Measurements from ENCODE around the gene PSMA7.

Gene PSMA7

DNA sequence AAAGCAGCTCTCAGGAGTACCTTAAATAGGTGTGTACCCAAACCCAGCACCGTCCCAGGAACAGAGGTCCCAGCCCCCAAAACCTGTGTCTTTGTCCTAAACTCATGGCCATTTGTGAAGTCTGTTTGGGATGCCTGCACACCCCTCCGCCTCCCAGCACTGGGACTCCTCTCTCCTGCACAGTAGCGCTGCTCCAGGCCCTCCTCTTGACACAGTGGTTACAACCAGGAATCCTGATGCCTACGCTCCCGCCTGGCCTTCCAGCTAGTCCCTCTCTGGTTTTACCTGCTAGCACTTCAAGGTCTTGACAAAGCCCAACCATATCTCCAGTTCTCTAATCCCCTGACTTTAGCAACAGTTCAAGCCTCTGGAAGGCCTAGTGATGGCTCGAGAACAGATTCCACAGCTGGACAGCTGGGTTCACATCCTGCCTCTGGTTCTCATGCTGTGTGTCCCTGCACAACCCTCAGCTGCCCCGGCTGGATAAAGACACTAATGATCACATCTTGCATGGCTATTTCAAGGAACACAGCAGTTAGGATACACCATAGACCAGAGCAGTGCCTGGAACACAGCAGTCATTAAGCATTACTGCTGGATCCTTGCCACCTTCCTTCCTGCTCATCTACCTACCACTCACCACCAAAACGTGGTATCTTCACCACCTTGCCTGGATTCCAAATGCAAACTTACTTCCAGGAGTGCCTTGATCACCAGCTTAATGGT is 5.6 kb downstream of the PSMA7 start:
- DNase-seq, result no peak

DNA sequence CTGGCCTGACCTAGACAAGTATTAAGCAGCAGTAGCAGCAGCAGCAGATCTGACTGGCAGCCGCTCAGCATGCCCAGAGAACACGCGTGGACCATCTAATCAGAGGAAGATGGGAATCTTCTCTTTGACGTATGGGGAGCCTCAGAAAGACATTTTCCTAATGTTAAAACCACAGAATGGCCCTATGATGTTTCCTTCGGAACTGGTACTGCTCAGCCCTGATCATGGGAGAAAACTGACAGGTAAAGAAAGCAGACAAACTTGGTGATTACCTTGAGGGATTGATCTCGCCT is 6.2 kb downstream of the PSMA7 start:
- DNase-seq, result no peak

DNA sequence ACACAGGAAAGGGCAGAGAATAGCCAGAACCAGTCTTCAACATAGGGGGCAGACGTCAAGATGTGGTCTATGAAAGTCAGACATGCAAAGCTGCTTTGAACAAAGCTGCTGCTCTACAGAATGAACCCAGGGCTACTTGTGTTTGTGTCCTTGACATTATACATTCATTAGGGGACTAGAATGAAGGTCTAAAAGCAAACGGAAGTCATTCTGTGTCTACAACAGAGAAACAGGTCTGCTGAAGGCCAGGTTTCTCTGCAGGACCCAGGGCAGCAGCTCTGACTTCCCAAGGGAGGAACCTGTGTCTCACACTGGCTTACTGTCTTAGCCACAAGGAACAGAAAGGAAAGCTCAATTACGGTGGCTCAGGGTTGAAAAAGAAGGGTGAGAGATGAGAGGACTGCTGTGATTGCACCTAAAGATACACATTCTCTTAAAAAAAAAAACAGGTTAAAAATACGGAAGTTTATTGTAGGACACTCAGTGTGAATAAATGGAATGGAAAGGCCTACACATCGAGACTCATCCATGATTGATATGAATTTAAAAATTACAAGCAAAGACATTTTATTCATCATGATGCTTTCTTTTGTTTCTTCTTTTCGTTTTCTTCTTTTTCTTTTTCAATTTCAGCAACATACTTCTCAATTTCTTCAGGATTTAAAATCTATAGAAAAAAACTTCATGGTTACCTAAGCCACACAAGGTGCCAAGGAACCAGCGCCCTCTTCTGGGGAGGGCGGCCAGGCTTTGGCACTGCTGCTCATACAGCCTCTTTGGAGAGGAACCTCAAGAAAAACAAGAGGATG is 6.7 kb downstream of the PSMA7 start:
- peak in 24 of 56 donors; percentile 2 to 69 (median 20) for DNase-seq

DNA sequence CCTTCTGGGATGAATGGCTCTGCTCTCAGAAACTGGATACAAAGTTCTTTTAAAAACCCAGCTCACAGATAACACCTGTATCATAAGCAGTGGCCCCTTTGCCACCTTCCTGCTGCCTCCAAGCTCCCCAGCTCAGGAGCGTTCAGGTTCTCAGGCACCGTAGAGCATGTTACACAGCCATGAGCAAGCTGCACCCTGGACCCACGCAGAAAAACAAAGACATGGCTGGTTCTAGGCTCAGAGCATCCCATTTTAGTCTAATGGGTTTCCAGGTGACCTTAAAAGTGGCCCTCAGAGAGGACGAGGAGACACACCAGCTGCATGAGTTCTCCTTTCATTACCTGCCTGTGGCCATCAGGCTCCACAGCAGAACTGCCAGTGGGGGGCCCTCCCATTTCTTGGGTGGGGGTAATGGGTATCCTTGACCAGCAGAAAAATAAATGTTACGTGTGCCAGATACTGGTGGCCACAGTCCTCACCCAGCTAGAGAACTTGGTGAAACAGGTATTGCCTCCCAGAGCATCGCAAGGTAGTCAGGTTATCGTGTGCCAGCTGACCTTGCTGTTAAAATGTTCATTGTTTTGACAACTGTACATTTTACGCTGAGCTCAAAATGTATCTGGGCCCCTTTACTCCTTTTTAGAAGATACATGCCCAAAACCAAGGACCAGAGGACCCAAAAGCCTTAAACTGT is 7.5 kb downstream of the PSMA7 start:
- DNase-seq, result no peak

DNA sequence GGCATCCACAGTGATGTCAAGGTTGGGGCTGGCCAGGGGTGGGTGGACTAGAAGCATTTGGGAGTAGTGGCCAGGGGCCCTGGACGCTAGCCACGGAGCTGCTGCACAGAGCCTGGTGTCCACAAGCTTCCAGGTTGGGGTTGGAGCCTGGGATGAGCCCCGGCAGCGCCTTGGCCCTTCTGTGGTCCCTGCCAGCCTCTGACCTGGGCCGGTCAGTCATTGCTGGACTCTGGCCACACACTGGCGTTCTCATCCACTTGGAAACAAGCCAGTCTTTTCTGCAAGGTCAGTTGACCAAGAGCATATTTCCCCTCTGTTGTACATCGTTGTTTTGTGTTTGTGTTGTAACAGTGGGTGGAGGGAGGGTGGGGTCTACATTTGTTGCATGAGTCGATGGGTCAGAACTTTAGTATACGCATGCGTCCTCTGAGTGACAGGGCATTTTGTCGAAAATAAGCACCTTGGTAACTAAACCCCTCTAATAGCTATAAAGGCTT is 8.4 kb downstream of the PSMA7 start:
- peak in 3 of 56 donors; percentile 14 to 28 (median 17) for DNase-seq

DNA sequence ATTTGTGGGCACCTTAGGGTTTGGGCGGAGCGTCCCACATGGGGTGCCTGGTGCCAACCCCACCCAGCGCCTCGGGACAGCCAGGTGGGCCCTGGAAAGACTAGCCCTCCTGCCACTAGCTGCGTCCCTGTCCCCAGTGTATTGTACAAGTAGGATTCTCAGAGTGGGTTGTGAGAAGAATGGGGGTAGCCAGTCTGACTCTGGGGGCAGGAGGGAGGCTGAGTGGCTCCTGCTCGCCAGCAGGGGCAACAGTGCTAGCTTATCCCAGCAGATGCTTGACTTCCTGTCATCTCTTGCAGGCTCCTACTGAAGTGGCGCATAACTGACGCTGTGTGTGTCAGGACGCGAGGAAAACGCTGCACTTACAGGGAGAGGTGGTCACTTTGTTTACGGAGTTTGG is 9.3 kb downstream of the PSMA7 start:
- no peak for DNase-seq

DNA sequence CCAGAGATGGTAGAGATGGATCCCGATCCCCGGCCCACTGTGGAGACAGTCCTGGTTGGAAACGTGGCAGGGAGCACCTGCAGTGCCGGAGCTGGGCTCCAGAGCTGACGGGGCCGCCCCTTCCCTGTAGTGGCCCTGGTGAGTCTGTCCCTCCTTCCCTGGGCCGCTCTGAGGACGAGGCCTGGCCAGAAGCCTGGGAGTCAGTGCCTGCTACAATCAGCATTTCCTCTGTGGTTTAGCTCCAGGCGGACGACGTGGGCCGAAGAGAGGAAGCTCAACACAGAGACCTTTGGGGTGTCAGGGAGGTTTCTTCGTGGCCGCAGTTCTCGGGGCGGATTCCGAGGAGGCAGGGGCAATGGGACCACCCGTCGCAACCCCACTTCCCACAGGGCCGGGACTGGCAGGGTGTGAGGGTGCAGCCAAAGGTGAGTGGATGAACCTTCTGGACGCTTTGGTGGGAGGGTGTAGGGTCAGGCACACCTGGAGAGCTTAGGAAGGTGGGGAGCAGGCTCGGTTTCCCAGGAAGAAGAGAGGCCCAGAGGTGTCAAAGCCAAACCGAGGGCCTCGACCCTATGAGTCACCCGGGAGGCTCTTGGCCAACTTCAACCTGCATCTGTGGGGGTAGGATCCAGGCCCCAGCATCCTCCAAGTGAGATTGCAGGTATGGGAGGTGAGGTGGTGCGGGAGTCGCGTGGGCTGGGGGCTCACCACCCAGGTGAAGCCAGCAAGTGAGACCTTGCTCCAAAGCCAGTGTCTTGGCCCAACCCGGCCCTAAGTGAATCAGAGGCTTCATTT is 9.9 kb downstream of the PSMA7 start:
- DNase-seq, result peak in 1 of 56 donors; percentile 20

DNA sequence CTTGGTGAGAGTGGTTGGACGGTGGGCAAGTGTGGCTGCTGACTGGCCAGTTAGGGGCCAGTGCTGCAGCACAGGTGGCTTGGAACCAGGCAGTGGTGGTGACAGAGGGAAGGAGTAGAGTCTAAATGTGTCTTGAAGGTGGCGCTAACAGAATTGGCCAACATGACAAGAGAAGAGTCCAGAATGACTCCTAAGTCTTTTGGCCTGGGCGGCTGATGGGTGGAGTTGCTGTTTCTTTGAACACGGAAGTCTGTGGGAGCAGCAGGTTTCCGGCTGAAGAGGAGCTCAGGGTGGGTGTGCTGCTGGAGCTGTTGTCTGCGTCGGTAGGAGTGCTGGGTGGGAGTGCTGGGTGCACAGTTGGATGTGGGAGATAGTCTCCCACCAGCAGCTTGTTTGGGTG is 10.8 kb downstream of the PSMA7 start:
- no peak for DNase-seq

DNA sequence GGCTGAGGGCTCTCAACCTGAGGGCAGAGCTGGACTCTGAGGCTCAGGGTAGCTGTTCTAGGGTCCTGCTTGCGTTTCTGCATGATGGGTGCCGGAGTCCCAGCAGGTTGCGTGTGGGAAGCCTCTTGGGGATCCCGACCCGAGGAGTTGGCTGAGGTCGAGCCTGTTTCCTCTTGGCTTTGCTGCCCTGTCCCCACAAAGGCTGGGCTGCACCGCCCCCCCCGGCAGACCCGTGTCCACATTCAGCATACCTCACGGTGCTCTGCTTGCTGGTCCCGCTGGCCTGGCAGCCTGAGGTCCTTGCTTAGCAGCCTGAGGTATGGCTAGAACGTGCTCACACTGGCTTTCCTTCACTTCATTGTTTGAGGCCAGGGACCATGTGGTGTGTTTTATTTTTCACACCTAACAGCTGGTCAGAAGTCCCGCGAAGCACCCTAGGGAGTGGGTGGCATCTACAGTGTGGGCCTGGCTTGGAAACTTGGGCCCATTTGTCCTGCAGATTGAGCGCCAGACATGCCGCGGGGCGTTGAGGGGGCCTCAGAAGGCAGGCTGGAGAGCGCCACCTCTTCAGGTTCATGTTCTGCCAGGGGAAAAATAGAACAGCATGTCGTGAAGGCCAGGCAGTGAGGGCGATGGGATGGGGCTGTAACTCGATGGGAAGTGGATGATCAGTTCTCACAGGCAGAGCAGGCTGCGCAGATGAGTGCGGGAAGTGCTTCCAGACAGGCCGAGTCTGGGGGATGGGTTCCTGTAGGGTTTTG is 11.5 kb downstream of the PSMA7 start:
- no peak for DNase-seq

DNA sequence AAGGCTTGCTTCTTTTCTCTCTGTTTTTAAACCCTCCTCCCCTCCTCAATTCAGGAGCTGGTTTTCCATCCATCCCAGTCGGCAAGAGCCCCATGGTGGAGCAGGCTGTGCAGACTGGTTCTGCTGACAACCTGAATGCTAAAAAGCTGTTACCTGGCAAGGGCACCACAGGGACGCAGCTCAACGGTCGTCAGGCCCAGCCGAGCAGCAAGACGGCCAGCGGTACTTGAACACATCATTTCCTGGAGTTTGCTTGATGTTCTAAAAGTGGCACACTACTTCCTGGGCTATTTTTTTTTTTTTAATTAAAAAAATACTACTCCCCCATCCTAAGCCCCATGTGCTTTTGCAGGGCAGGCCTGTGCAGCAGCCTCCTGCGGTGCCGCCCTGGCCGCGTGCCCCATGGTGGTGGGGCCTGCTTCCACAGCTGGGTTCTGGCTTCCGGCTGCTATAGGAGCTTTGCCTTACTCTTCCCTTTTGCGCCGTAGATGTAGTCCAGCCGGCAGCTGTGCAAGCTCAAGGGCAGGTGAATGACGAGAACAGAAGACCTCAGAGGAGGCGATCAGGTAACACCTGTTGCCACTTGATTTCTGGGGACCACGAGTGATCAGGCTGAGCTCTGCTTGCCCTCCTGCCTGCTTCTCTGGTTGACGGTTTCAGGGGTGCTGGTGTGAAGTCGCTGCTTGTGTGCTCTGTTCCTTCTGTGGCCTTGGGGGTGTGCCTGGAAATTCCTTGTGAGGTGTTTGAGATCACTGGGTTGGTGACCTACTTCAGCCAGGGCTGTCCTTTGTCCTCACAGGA is 13.3 kb downstream of the PSMA7 start:
- DNase-seq, result no peak

DNA sequence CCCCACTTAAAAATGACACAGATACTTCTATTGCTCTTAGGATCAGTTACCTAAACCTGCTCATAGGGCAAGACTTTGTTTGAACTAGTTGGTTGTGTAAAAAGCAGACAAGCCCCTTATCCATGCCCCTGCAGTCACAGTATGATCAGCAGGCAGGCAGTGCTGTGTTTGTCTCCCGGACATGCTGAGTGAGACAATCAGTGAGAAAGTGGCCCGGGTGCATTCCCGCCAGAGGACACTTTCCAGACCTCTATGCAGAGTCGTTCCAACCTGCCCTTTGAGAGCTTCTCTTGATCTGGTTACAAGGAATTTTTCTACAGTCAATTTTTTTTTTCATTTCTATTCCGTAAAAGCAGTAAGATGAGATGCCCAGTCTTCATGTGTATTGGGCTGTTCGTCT is 14.7 kb downstream of the PSMA7 start:
- DNase-seq, result no peak

DNA sequence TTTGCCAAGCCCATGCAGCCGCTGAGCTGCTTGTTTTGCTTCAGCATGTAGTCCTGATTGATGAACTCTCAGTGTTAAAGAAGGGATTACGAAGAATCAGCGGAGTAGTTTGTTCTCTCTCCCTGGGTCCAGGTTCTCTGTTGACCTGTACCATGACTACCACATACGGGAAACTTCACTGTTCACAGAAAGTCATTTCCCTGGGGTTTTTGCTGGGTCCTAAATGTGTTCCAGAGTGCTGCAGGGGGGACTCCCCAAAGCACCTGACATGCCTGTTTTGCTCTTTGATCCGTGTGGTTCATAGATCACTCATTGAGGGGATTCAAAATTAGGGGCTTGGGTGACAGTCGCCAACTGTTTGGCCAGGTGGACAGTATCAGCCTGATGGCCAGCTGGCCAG is 15.4 kb downstream of the PSMA7 start:
- no peak for DNase-seq

DNA sequence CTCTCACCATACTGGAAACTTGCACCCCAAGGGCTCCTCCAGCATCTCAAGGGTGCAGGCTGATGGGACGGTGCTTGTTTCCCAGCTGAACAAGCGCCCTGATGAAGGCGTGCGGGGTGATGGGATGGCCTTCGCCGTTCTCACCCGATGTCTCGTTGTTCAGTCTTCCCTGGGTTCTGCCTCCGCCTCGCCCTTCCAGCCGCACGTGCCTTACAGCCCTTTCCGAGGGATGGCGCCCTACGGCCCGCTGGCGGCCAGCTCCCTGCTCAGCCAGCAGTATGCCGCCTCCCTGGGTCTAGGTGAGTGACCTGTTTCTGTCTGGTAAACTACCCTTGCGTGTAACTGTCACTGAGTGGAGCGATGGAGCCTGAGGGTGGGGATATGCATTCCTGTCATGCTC is 17.1 kb downstream of the PSMA7 start:
- no peak for DNase-seq

DNA sequence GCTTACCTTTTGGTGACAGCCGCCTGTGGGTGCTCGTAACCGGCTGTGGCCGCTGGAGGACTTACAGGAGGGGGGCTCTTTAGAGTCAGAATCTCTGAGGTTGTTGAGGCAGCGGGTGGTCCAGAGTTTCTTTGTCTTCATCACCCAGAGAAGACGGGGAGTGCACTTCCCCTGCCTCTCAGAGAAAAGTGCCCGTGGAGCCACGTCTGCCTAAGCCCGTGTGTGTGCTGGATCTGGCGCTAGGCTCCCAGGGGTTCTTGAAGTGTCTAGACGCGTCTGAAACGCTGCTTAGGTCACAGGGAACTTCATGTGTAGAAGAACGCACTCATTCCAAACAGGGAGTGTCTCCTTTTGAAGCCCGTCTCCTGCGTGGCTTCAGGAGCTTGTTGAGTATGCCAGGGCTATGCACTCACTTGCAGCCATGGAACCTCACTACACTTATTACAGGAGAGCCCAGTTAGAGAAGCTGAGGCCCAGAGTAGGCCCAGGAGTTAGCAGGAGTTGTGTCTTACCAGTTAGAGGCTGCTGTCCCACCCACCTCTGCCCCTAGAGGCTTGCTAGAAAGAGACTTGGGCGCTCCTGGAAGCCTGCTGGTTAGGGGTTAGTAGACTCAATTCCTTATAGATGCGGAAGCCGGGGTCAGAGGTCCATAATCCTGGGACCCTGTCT is 19.6 kb downstream of the PSMA7 start:
- DNase-seq, result no peak

DNA sequence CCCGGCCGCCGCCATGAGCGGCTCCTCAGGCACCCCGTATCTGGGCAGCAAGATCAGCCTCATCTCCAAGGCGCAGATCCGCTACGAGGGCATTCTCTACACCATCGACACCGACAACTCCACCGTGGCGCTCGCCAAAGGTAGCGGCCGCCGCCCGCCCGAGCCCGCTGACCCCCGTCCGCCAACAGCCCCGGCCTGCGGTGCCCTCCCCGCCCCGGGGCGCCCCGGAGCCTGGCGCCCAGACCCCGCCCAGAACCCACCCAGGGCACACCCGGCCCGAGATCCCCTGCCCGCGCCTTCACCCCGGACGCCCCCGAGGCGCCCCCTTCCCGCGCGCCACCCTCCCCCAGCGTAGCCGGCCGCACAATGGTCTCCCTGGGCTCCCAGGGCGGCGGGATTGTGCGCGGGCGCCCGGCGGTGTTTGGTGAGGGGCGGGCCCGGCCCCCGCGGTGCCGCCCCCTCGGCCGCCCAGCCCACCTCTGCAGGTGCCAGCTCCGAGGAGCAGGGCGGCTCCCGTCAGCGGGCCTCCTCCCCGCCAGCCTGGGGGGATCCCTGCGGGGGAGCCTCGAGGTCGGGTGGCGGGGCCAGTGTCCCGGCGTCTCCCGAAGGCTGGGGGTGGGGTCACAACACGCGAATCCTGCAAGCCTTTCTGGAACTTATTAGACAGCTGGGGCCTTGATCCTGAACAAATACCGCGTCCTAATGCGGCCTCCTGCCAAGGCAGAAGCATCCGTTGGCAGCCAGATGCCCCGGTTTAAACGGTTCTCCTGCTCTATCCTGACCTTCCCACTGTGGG is 20.3 kb downstream of the PSMA7 start:
- DNase-seq, result peak in 13 of 56 donors; percentile 13 to 61 (median 35)

DNA sequence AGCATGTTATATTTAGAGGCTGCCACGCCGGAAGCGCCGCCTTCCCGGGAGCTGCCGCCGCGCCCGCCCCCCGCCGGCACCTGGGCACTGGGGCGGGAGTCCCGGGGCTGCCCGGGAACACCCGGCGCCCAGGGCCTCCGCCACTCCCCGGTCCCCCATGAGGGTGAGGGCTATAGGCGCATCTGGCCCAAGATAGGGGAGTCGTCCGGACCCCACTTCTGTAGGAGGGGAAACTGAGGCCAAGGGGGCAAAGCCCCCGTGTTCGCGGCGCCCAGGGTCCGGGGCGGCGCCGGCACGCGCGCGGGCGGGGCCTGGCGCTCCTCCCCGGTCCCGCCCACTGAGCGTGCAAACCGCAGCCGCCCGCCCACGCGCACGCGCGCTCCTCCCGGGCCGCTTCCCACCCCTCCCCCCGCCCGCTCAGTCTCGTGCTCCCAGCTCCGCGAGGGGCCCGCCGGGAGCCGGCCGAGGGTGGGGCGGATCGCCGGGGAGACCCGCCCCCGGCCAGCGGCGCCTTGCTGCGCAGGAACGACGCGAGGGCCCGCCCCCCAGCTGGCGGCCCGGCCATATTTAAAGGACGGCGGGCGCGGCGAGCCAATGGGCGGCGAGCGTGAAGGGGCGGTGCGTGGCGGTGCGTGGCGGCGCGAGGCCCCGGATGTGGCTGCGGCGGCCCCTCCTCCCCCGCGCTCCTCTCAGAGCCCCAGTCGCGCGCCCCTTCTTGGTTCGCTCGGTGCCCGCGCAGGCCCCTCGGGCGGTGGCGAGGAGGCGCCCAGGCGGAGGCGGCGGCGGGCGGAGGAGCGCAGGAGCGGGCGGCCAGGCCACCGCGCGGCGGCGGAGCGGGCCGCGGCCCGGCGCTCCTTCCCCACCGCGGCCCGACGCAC is 21.2 kb downstream of the PSMA7 start, which contains the start of gene LSM14B:
LSM14B (plus strand) TSS at position 700 of the 878 bp plus-strand sequence. CDS start 192 bp downstream, outside the sequence.
- DNase-seq, result peak in 55 of 56 donors; percentile 80 to 98 (median 94)

Measured in nucleus accumbens (tissue), 56 donors.